Calu3 (cell line): ENCODE data around the gene SLC35E1. TPM values are rescaled to one million over a fixed set of nuclear protein-coding genes. Genes with fewer than 3 reads are reported as not detected.

ENCODE experiments used
- BruUV-seq: library from RNA; stranded (reverse); fragments of 400-500 nt; replicated peaks from 2 replicates; lab custom pipeline; 2021; lab: Mats Ljungman, UMichigan
- CTCF ChIA-PET: fragments of 300-600 bp; sonication (Branson Sonifier 250); formaldehyde crosslinking; loops from one replicate; lab custom pipeline; 2022; ENCODE audit warnings: antibody characterized with exemption; lab: Charles Lee
- DNase-seq: peaks from one replicate; pipeline ENCODE4 v3.0.0; 2022
- H3K27ac Mint-ChIP-seq: one replicate; pipeline ENCODE4 v1.8.0; 2022; ENCODE audit warnings: mixed read lengths; ENCODE audit not compliant: unreplicated experiment
- H3K27me3 Mint-ChIP-seq: one replicate; pipeline ENCODE4 v1.8.0; 2022; ENCODE audit warnings: mixed read lengths; ENCODE audit not compliant: unreplicated experiment
- H3K36me3 Mint-ChIP-seq: one replicate; pipeline ENCODE4 v1.8.0; 2022; ENCODE audit warnings: mild to moderate bottlenecking, moderate library complexity, mixed read lengths; ENCODE audit not compliant: insufficient read depth, unreplicated experiment
- H3K4me1 Mint-ChIP-seq: one replicate; pipeline ENCODE4 v1.8.0; 2022; ENCODE audit warnings: mild to moderate bottlenecking, low read depth, mixed read lengths; ENCODE audit not compliant: unreplicated experiment
- H3K4me3 Mint-ChIP-seq: one replicate; pipeline ENCODE4 v1.8.0; 2022; ENCODE audit warnings: mild to moderate bottlenecking, low read depth, moderate library complexity, mixed read lengths; ENCODE audit not compliant: unreplicated experiment
- H3K9me3 Mint-ChIP-seq: one replicate; pipeline ENCODE4 v1.8.0; 2022; ENCODE audit warnings: low read depth, mixed read lengths; ENCODE audit not compliant: unreplicated experiment
- CTCF ChIP-seq: fragments of 200-600 bp; IDR thresholded peaks from one replicate; pipeline ENCODE4 v1.8.0; 2022; ENCODE audit warnings: antibody characterized with exemption; ENCODE audit not compliant: unreplicated experiment
- intact Hi-C: fragments of 100-400 bp; cut with micrococcal nuclease; formaldehyde crosslinking; loops from one replicate; pipeline ENCODE4 v1.10.0; 2022; ENCODE audit not compliant: unreplicated experiment
- total RNA-seq: library from RNA; stranded (reverse); gene quantifications from 2 replicates; pipeline ENCODE4 v1.2.3, GENCODE V29; 2022

The SLC35E1 gene
- total RNA-seq, 1 experiment from 2014 or later: 46.4 TPM

- Mint-ChIP-seq H3K36me3 (no peaks in the 10 kb centered on the region), H3K4me3 (no peak overlapping the region), H3K27me3 (no peaks in the 10 kb centered on the region), H3K4me1 (no peaks in the 10 kb centered on the region), H3K9me3 (no peaks in the 10 kb centered on the region), H3K27ac (no peak overlapping the region)
- CTCF ChIA-PET: no interaction called here
- DNase-seq: no peak
- no peak for TF ChIP-seq CTCF
- intact Hi-C loops: no loop called here
- no TSS peak for BruUV-seq
These were observed 22.5 kb upstream of the SLC35E1 start for GRCh38 chr19:16594681-16595091.

GRCh38 chr19:16594131-16594586 lies 21.9 kb upstream of the SLC35E1 start:
- BruUV-seq: no TSS peak
- intact Hi-C loops: no loop called here

GRCh38 chr19:16593181-16593580 lies 21.0 kb upstream of the SLC35E1 start:
- H3K4me1 Mint-ChIP-seq: no peaks in the 10 kb centered on the region
- BruUV-seq: no TSS peak
- DNase-seq: no peak
- TF ChIP-seq CTCF: no peak
- H3K27ac Mint-ChIP-seq: no peak overlapping the region
- H3K9me3 Mint-ChIP-seq: no peaks in the 10 kb centered on the region
- no peaks in the 10 kb centered on the region for H3K36me3 Mint-ChIP-seq
- CTCF ChIA-PET: interaction anchor here (0.6 kb wide), 2 partner anchors 311 to 429 kb away, joined by 3 to 5 read pairs; no protein-coding TSS in a partner anchor
- intact Hi-C loops: no loop called here
- no peak overlapping the region for H3K4me3 Mint-ChIP-seq
- H3K27me3 Mint-ChIP-seq: no peaks in the 10 kb centered on the region

More at GRCh38 chr19:16594131-16594586, 21.9 kb upstream of the SLC35E1 start:
- DNase-seq: no peak
- no peaks in the 10 kb centered on the region for H3K27me3 Mint-ChIP-seq
- CTCF ChIA-PET: no interaction called here
- no peak overlapping the region for H3K27ac Mint-ChIP-seq
- H3K4me3 Mint-ChIP-seq: no peak overlapping the region
- H3K36me3 Mint-ChIP-seq: no peaks in the 10 kb centered on the region
- H3K9me3 Mint-ChIP-seq: no peaks in the 10 kb centered on the region
- no peak for TF ChIP-seq CTCF
- H3K4me1 Mint-ChIP-seq: no peaks in the 10 kb centered on the region

- no peak for DNase-seq
- no peaks in the 10 kb centered on the region for H3K9me3 Mint-ChIP-seq
- CTCF ChIA-PET: no interaction called here
These were observed 19.8 kb upstream of the SLC35E1 start for GRCh38 chr19:16591803-16592556.

More at GRCh38 chr19:16591803-16592556, 19.8 kb upstream of the SLC35E1 start:
- Mint-ChIP-seq H3K27me3 (no peaks in the 10 kb centered on the region), H3K36me3 (no peaks in the 10 kb centered on the region), H3K4me3 (no peak overlapping the region), H3K4me1 (no peaks in the 10 kb centered on the region), H3K27ac (no peak overlapping the region)
- no TSS peak for BruUV-seq
- intact Hi-C loops: no loop called here
- no peak for TF ChIP-seq CTCF
